ENCODE measurements around the gene CDK17.

GRCh38 chr12:96241431-96241830 lies 158.8 kb downstream of the CDK17 start:
- TF ChIP-seq CTCF (IDR thresholded peaks at IDR 0.05) (no peak), RXRA (IDR thresholded peaks at IDR 0.05; ENCODE audit: borderline replicate concordance, low read depth) (no peak), ZBTB33 (IDR thresholded peaks at IDR 0.05; ENCODE audit: borderline replicate concordance, low read depth) (no peak), RAD21 (IDR thresholded peaks at IDR 0.05; ENCODE audit: low read length) (no peak), GABPA (IDR thresholded peaks at IDR 0.05; ENCODE audit: low read depth) (no peak), EP300 (IDR thresholded peaks at IDR 0.05; ENCODE audit: borderline replicate concordance in 1 of 2, low read depth in 1 of 2, low read length in 1 of 2) (no peak), JUND (IDR thresholded peaks at IDR 0.05) (no peak)
